Measurements from ENCODE around the gene ZNHIT1. TPM values are rescaled to one million over a fixed set of nuclear protein-coding genes. Genes with fewer than 3 reads are reported as not detected.

ZNHIT1 gene
- polyA plus RNA-seq, 12 donors: 21.4 to 46.7 (median 39.1) TPM; not detected in 1

DNA sequence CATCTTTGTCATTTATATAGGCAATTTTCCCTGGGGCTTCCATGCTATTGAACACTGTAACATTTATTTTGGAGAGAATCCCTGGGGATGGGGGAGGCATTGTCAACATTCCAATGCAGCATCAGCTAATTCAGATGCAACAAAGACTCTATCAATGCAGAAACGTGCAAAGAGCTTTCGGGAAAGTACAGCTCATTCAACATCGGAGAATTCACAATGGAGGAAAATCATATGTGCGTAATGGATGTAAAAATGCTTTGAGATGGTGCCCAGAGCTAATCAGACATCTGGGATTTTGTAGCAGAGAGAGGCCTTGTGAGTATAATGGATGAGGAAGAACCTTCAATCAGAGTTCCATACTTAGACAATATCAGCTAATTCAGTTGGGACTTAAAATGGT lies 55.2 kb downstream of the ZNHIT1 start:
- DNase-seq: no peak

Other genes starting within 250 kb of the ZNHIT1 start
- 10 to 100 TPM in 1 of 12 donors, 1 to 10 TPM in 4, under 1 TPM in 5, not detected in 2; 0.22 to 17.3 (median 0.81) TPM for gene MUC12, start 248.6 kb upstream of the ZNHIT1 start, polyA plus RNA-seq (ENCODE audit: insufficient read length in 12 of 12)
- gene MUC17, start 198.1 kb upstream of the ZNHIT1 start, polyA plus RNA-seq (ENCODE audit: insufficient read length in 12 of 12): 10 to 100 TPM in 1 of 12 donors, under 1 TPM in 1, not detected in 10; 0.19 to 13.8 TPM
- gene TRIM56, start 132.7 kb upstream of the ZNHIT1 start, polyA plus RNA-seq (ENCODE audit: insufficient read length in 12 of 12): 10 to 100 TPM in 4 of 12 donors, 1 to 10 TPM in 7, not detected in 1; 7.0 to 18.5 (median 8.9) TPM
- 1 to 10 TPM in 11 of 12 donors, not detected in 1; 1.7 to 10.0 (median 3.0) TPM for gene SERPINE1, start 91.1 kb upstream of the ZNHIT1 start, polyA plus RNA-seq (ENCODE audit: insufficient read length in 12 of 12)
- gene AP1S1, start 63.7 kb upstream of the ZNHIT1 start, polyA plus RNA-seq (ENCODE audit: insufficient read length in 12 of 12): 10 to 100 TPM in 11 of 12 donors, not detected in 1; 17.8 to 36.0 (median 20.6) TPM
- not detected for gene VGF, start 52.6 kb upstream of the ZNHIT1 start, polyA plus RNA-seq (ENCODE audit: insufficient read length in 12 of 12)
- gene NAT16, start 37.9 kb upstream of the ZNHIT1 start, polyA plus RNA-seq (ENCODE audit: insufficient read length in 12 of 12): under 1 TPM in 2 of 12 donors, not detected in 10; 0.11 to 0.15 TPM
- 10 to 100 TPM in 1 of 12 donors, under 1 TPM in 4, not detected in 7; 0.08 to 31.6 (median 0.15) TPM for gene MOGAT3, start 17.1 kb upstream of the ZNHIT1 start, polyA plus RNA-seq (ENCODE audit: insufficient read length in 12 of 12)
- gene PLOD3, start 584 bp upstream of the ZNHIT1 start, polyA plus RNA-seq (ENCODE audit: insufficient read length in 12 of 12): 10 to 100 TPM in 11 of 12 donors, not detected in 1; 31.9 to 73.4 (median 47.2) TPM
- gene CLDN15, start 19.6 kb downstream of the ZNHIT1 start, polyA plus RNA-seq (ENCODE audit: insufficient read length in 12 of 12): 10 to 100 TPM in 2 of 12 donors, 1 to 10 TPM in 9, not detected in 1; 4.2 to 16.9 (median 5.7) TPM
- gene FIS1, start 26.9 kb downstream of the ZNHIT1 start, polyA plus RNA-seq (ENCODE audit: insufficient read length in 12 of 12): 100 to 1,000 TPM in 11 of 12 donors, not detected in 1; 101 to 149 (median 112) TPM
- gene IFT22, start 103.6 kb downstream of the ZNHIT1 start, polyA plus RNA-seq (ENCODE audit: insufficient read length in 12 of 12): 10 to 100 TPM in 11 of 12 donors, not detected in 1; 14.3 to 30.4 (median 27.8) TPM
- gene COL26A1, start 144.7 kb downstream of the ZNHIT1 start, polyA plus RNA-seq (ENCODE audit: insufficient read length in 12 of 12): 1 to 10 TPM in 9 of 12 donors, under 1 TPM in 1, not detected in 2; 0.69 to 5.1 (median 1.5) TPM